Heart right ventricle (tissue), 16 donors: ENCODE data around the gene ACTR3C. TPM values are rescaled to one million over a fixed set of nuclear protein-coding genes. Genes with fewer than 3 reads are reported as not detected.

Source experiments
- ATAC-seq, 8 donors: fragments of 200-7000 bp; cut with Tn5 transposase; one replicate each; pipeline ENCODE4 v1.9.1; 2020; ENCODE audit warnings: mild to moderate bottlenecking in 8 of 8, moderate library complexity in 8 of 8, moderate number of reproducible peaks in 1 of 8
- DNase-seq, 2 donors: peaks; one replicate each; pipeline ENCODE4 v3.0.0-alpha.2; 2020
- H3K27ac ChIP-seq, 10 donors: fragments of 200-600 bp; sonication (generic) in 2 of 10; one replicate each; pipeline versions ENCODE4 v1.5.0 to v1.8.0; 2020 to 2022; ENCODE audit warnings: mild to moderate bottlenecking in 3 of 10
- H3K27me3 ChIP-seq, 7 donors: fragments of 200-600 bp; one replicate each; pipeline ENCODE4 v1.8.0; 2021 to 2022; ENCODE audit warnings: mild to moderate bottlenecking in 2 of 7
- H3K36me3 ChIP-seq, 9 donors: fragments of 200-600 bp; sonication (generic) in 1 of 9; one replicate each; pipeline versions ENCODE4 v1.5.0 to v1.8.0; 2020 to 2022; ENCODE audit warnings: mild to moderate bottlenecking in 2 of 9
- H3K4me1 ChIP-seq, 9 donors: fragments of 200-600 bp; sonication (generic) in 1 of 9; one replicate each; pipeline versions ENCODE4 v1.5.0 to v1.8.0; 2020 to 2022; ENCODE audit warnings: mild to moderate bottlenecking in 4 of 9
- H3K4me3 ChIP-seq, 10 donors: fragments of 200-600 bp; sonication (generic) in 2 of 10; one replicate each; pipeline versions ENCODE4 v1.5.0 to v1.8.0; 2020 to 2022; ENCODE audit warnings: mild to moderate bottlenecking in 7 of 10, moderate library complexity in 2 of 10
- H3K9me3 ChIP-seq, 11 donors: fragments of 200-600 bp in 10 of 11; sonication (generic) in 2 of 11; one replicate each; pipeline versions ENCODE4 v1.5.0 to v1.8.0; 2013 to 2022; ENCODE audit warnings: mild to moderate bottlenecking in 2 of 11, control low read depth in 1 of 11, moderate library complexity in 1 of 11
- CTCF ChIP-seq, 9 donors: fragments of 200-600 bp; sonication (generic) in 2 of 9; IDR thresholded peaks; one replicate each; pipeline versions ENCODE4 v1.5.0 to v1.8.0; 2021 to 2022; ENCODE audit warnings: antibody characterized with exemption in 9 of 9, mild to moderate bottlenecking in 5 of 9, moderate library complexity in 1 of 9
- WGBS, 2 donors: extraction: QIAGEN DNeasy Blood & Tissue Kit; methylation state at CpG; one replicate each; pipeline ENCODE4 v1.1.7; 2013; ENCODE audit warnings: inconsistent platforms in 1 of 2; 5-methylcytosine and 5-hydroxymethylcytosine counted together
- intact Hi-C, 10 donors: fragments of 100-400 bp; cut with DNase I; formaldehyde crosslinking; loops; one replicate each; pipeline versions ENCODE4 v1.11.1 to v1.14.2; 2022
- polyA plus RNA-seq, 2 donors: library from polyadenylated mRNA; stranded (reverse); fragments of 200-250 nt; gene quantifications; one replicate each; pipeline ENCODE4 v1.2.3, GENCODE V29; 2013
- total RNA-seq, 10 donors: library from RNA; stranded (reverse); fragmentation: NEBNext Ultra II Directional in 3 of 10; extraction: Animal tissue kit (Norgen Biotek cat#: 25700) in 3 of 10; gene quantifications; one replicate each; pipeline versions ENCODE4 v1.2.1 to v1.2.4, GENCODE V29; 2021 to 2023
- donor health status: Arrhythmogenic right ventricular cardiomyopathy.
- donor health status: ischemic (EF 13 %, LVEDD 7.1; RV severe dilation, severe dysfunction).
- donor health status: healthy with polysubstance abuse.
- donor health status: DM: no; HTN: yes; CAD: no.
- donor health status: DM: no; HTN: no; CAD: no.
- donor health status: ischemic (EF 25% LVEDD 6.9; RV normal size, moderate dysfunction).
- donor health status: ischemic (EF 25% LVEDD 5.7; RV mildly dilated, moderate dysfunction).
- donor health status: healthy.
- donor health status: DM: yes; HTN: yes; CAD: no.
- donor health status: Ischemic cardiomyopathy.
- donor health status: ischemic (EF 35%, LVEDD 5.7; RV mildly dilated, moderate dysfunction).
- donor health status: nonischemic (EF 11% LVEDD 7.7; RV severe dilation, severe dysfunction).
- donor health status: DM: yes; HTN: yes; CAD: no.
- donor health status: PGD.
- donor health status: ischemic (EF 29% LVEDD 5.4; RV normal size, mild dysfunction).
- donor health status: nonischemic (EF 23%, LVEDD 6.1; RV moderate dilation, normal function).

The ACTR3C gene
- total and polyA plus RNA-seq, 12 donors, result 2.6 to 7.0 (median 3.5) TPM

GRCh38 chr7:150341263-150342120 is 18.1 kb upstream of the ACTR3C start, which contains the start of gene RARRES2:
Gene RARRES2, minus strand, starts transcription at chr7:150341629. Its CDS starts 1,020 bp downstream, at chr7:150340609.
- H3K27me3 ChIP-seq, result peaks cover 0 to 47% (median 30%) of the 10 kb centered on the region in 7 donors
- DNase-seq, result peak; percentile 43 to 65
- H3K4me3 ChIP-seq, result peak within 1 kb of the TSS in 9 of 10 donors; percentile 33 to 57 (median 52)
- peaks cover 0 to 31% (median 13%) of the 10 kb centered on the region in 9 donors for H3K4me1 ChIP-seq
- intact Hi-C loops, result no loop called here
- WGBS, 2 donors, result 8 to 10% methylated on average over 32 to 49 of the region's 49 CpGs
- peaks cover 0 to 7% (median 0%) of the 10 kb centered on the region in 9 donors for H3K36me3 ChIP-seq
- peak; percentile 54 to 82 (median 78) for ATAC-seq
- peak within 1 kb of the TSS in 7 of 10 donors; percentile 19 to 72 (median 51) for H3K27ac ChIP-seq
- peaks cover 0 to 16% (median 9%) of the 10 kb centered on the region in 11 donors for H3K9me3 ChIP-seq
- TF ChIP-seq CTCF (IDR thresholded peaks at IDR 0.05), result no peak

GRCh38 chr7:150340875-150341262 is 17.5 kb upstream of the ACTR3C start:
- Histone ChIP-seq H3K9me3 (peaks cover 0 to 16% (median 9%) of the 10 kb centered on the region in 11 donors), H3K4me1 (peaks cover 0 to 31% (median 13%) of the 10 kb centered on the region in 9 donors), H3K36me3 (peaks cover 0 to 7% (median 0%) of the 10 kb centered on the region in 9 donors), H3K27ac (peak overlapping the region in 6 of 10 donors; percentile 26 to 72 (median 53)), H3K4me3 (peak overlapping the region in 9 of 10 donors; percentile 33 to 57 (median 52)), H3K27me3 (peaks cover 0 to 45% (median 30%) of the 10 kb centered on the region in 7 donors)
- 16 to 22% methylated on average over 29 of the region's 29 CpGs for WGBS, 2 donors
- ATAC-seq (peak in 4 of 8 donors; percentile 2 to 22 (median 4)), DNase-seq (no peak)
- TF ChIP-seq CTCF (IDR thresholded peaks at IDR 0.05), result no peak
- intact Hi-C loops, result no loop called here

- intact Hi-C loops, result no loop called here
- Histone ChIP-seq H3K4me1 (peaks cover 0 to 31% (median 19%) of the 10 kb centered on the region in 9 donors), H3K27me3 (peaks cover 0 to 45% (median 30%) of the 10 kb centered on the region in 7 donors), H3K9me3 (peaks cover 0 to 16% (median 9%) of the 10 kb centered on the region in 11 donors), H3K36me3 (peaks cover 0 to 7% (median 0%) of the 10 kb centered on the region in 9 donors), H3K4me3 (peak overlapping the region in 9 of 10 donors; percentile 33 to 57 (median 52)), H3K27ac (peak overlapping the region in 7 of 10 donors; percentile 19 to 72 (median 51))
- ATAC-seq (peak; percentile 15 to 77 (median 56)), DNase-seq (peak; percentile 42 to 62)
- TF ChIP-seq CTCF (IDR thresholded peaks at IDR 0.05), result peak in 1 of 9 donors; percentile 8
- 12 to 14% methylated on average over 37 to 39 of the region's 39 CpGs for WGBS, 2 donors
These were observed 16.8 kb upstream of the ACTR3C start for GRCh38 chr7:150340024-150340749.

GRCh38 chr7:150339409-150339809 is 16.1 kb upstream of the ACTR3C start:
- Histone ChIP-seq H3K36me3 (peaks cover 0 to 7% (median 0%) of the 10 kb centered on the region in 9 donors), H3K4me3 (peak overlapping the region in 1 of 10 donors; percentile 53), H3K4me1 (peaks cover 0 to 31% (median 19%) of the 10 kb centered on the region in 9 donors), H3K27me3 (peaks cover 0 to 39% (median 30%) of the 10 kb centered on the region in 7 donors), H3K27ac (peak overlapping the region in 1 of 10 donors; percentile 60), H3K9me3 (peaks cover 0 to 11% (median 6%) of the 10 kb centered on the region in 11 donors)
- intact Hi-C loops, result no loop called here
- 72 to 73% methylated on average over 9 of the region's 9 CpGs for WGBS, 2 donors
- ATAC-seq, result no peak
- TF ChIP-seq CTCF (IDR thresholded peaks at IDR 0.05), result no peak
- no peak for DNase-seq
